ENCODE results near the gene STAM.

DNA sequence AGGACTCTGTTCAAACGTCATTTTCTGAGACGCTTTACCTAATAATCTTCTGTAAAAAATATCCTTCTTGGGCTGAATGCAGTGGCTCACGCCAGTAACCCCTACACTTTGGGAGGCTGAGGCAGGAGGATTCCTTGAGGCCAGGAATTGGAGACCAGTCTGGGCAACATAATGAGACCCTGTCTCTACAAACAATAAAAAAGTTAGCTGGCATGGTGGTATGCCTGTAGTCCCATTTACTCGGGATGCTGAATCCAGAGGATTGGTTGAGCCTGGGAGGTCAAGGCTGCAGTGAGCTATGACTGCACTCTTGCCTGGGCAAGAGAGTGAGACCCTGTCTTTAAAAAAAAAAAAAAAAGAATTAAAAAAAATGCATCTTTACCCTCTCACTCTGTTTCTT, 5.1 kb downstream of the STAM start:
- TF ChIP-seq, protein P1, sequence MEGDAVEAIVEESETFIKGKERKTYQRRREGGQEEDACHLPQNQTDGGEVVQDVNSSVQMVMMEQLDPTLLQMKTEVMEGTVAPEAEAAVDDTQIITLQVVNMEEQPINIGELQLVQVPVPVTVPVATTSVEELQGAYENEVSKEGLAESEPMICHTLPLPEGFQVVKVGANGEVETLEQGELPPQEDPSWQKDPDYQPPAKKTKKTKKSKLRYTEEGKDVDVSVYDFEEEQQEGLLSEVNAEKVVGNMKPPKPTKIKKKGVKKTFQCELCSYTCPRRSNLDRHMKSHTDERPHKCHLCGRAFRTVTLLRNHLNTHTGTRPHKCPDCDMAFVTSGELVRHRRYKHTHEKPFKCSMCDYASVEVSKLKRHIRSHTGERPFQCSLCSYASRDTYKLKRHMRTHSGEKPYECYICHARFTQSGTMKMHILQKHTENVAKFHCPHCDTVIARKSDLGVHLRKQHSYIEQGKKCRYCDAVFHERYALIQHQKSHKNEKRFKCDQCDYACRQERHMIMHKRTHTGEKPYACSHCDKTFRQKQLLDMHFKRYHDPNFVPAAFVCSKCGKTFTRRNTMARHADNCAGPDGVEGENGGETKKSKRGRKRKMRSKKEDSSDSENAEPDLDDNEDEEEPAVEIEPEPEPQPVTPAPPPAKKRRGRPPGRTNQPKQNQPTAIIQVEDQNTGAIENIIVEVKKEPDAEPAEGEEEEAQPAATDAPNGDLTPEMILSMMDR (conservative IDR thresholded peaks at IDR 0.05; ENCODE audit: low read length): no peak
- TF ChIP-seq EZH2phosphoT487 (IDR thresholded peaks at IDR 0.05; ENCODE audit: borderline replicate concordance, low read depth, low read length): no peak
